Measurements from ENCODE around the gene GNG7. TPM values are rescaled to one million over a fixed set of nuclear protein-coding genes. Genes with fewer than 3 reads are reported as not detected.

GNG7 gene
- polyA plus RNA-seq, 1 donor (not counting 4 experiments of a cell fraction or from before 2014, with no cell fraction given), result 0.01 TPM

- Histone ChIP-seq H3K36me3 (ENCODE audit: control insufficient read depth in 2 of 2, extremely low read depth in 1 of 2, insufficient read depth in 2 of 2, low read length in 2 of 2) (no peaks in the 10 kb centered on the region), H3K4me2 (ENCODE audit: control insufficient read depth, extremely low read depth, insufficient read depth, low read depth, low read length) (no peak overlapping the region), H2AFZ (ENCODE audit: control insufficient read depth, low read length) (no peak overlapping the region), H3K79me2 (ENCODE audit: control insufficient read depth, insufficient read depth, low read length) (no peaks in the 10 kb centered on the region), H3K27ac (ENCODE audit: control insufficient read depth, insufficient read depth, low read length) (no peak overlapping the region), H3K4me1 (ENCODE audit: control insufficient read depth, extremely low read depth, insufficient read depth, low read length) (no peaks in the 10 kb centered on the region), H3K9me3 (ENCODE audit: control insufficient read depth, low read depth, low read length) (no peaks in the 10 kb centered on the region), H3K9me1 (ENCODE audit: control insufficient read depth, extremely low read depth, insufficient read depth, low read length) (no peaks in the 10 kb centered on the region), H3K27me3 (ENCODE audit: control insufficient read depth, extremely low read depth, insufficient read depth, low read length) (peaks cover 4% of the 10 kb centered on the region), H4K20me1 (ENCODE audit: control insufficient read depth, extremely low read depth, insufficient read depth, low read length) (no peaks in the 10 kb centered on the region), H3K4me3 (ENCODE audit: control insufficient read depth in 2 of 3, extremely low read depth in 1 of 3, insufficient read depth in 2 of 3, low read depth in 1 of 3, low read length in 3 of 3) (no peak overlapping the region), H3K9ac (ENCODE audit: control insufficient read depth, extremely low read depth, insufficient read depth, low read length) (no peak overlapping the region)
- FAIRE-seq (no peak), DNase-seq (ENCODE audit: low read depth, low spot score) (no peak)
- TF ChIP-seq EZH2 (IDR thresholded peaks at IDR 0.05; ENCODE audit: low read length), result no peak
- TF ChIP-seq CTCF (optimal IDR thresholded peaks at IDR 0.05 in 1 of 3, IDR thresholded peaks at IDR 0.05 in 1 of 3, conservative IDR thresholded peaks at IDR 0.05 in 1 of 3; ENCODE audit: extremely low read depth in 1 of 3, insufficient read depth in 2 of 3, low read length in 3 of 3), result no peak
- dilution Hi-C loops (cut with MboI; ENCODE audit: extremely low pct_ligation_motif_present, low sequenced_read_pairs), result no loop called here
Measured at GRCh38 chr19:2612619-2613249, 89.8 kb downstream of the GNG7 start.

- FAIRE-seq, result no peak
- no peak for TF ChIP-seq EZH2 (IDR thresholded peaks at IDR 0.05; ENCODE audit: low read length)
- no peak for TF ChIP-seq CTCF (optimal IDR thresholded peaks at IDR 0.05 in 1 of 3, IDR thresholded peaks at IDR 0.05 in 1 of 3, conservative IDR thresholded peaks at IDR 0.05 in 1 of 3; ENCODE audit: extremely low read depth in 1 of 3, insufficient read depth in 2 of 3, low read length in 3 of 3)
- no peaks in the 10 kb centered on the region for H3K79me2 ChIP-seq (ENCODE audit: control insufficient read depth, insufficient read depth, low read length)
- H3K4me2 ChIP-seq (ENCODE audit: control insufficient read depth, extremely low read depth, insufficient read depth, low read depth, low read length), result no peak overlapping the region
- no peaks in the 10 kb centered on the region for H3K36me3 ChIP-seq (ENCODE audit: control insufficient read depth in 2 of 2, extremely low read depth in 1 of 2, insufficient read depth in 2 of 2, low read length in 2 of 2)
- H3K9me3 ChIP-seq (ENCODE audit: control insufficient read depth, low read depth, low read length), result no peaks in the 10 kb centered on the region
- no peaks in the 10 kb centered on the region for H3K9me1 ChIP-seq (ENCODE audit: control insufficient read depth, extremely low read depth, insufficient read depth, low read length)
- no peak overlapping the region for H3K4me3 ChIP-seq (ENCODE audit: control insufficient read depth in 2 of 3, extremely low read depth in 1 of 3, insufficient read depth in 2 of 3, low read depth in 1 of 3, low read length in 3 of 3)
- H4K20me1 ChIP-seq (ENCODE audit: control insufficient read depth, extremely low read depth, insufficient read depth, low read length), result no peaks in the 10 kb centered on the region
- H3K27ac ChIP-seq (ENCODE audit: control insufficient read depth, insufficient read depth, low read length), result no peak overlapping the region
- dilution Hi-C loops (cut with MboI; ENCODE audit: extremely low pct_ligation_motif_present, low sequenced_read_pairs), result no loop called here
- H2AFZ ChIP-seq (ENCODE audit: control insufficient read depth, low read length), result no peak overlapping the region
- no peaks in the 10 kb centered on the region for H3K4me1 ChIP-seq (ENCODE audit: control insufficient read depth, extremely low read depth, insufficient read depth, low read length)
- no peak overlapping the region for H3K9ac ChIP-seq (ENCODE audit: control insufficient read depth, extremely low read depth, insufficient read depth, low read length)
- peaks cover 4% of the 10 kb centered on the region for H3K27me3 ChIP-seq (ENCODE audit: control insufficient read depth, extremely low read depth, insufficient read depth, low read length)
- no peak for DNase-seq (ENCODE audit: low read depth, low spot score)
Measured at GRCh38 chr19:2611483-2612464, 90.7 kb downstream of the GNG7 start.
